ENCODE results near the gene MAL.

DNA sequence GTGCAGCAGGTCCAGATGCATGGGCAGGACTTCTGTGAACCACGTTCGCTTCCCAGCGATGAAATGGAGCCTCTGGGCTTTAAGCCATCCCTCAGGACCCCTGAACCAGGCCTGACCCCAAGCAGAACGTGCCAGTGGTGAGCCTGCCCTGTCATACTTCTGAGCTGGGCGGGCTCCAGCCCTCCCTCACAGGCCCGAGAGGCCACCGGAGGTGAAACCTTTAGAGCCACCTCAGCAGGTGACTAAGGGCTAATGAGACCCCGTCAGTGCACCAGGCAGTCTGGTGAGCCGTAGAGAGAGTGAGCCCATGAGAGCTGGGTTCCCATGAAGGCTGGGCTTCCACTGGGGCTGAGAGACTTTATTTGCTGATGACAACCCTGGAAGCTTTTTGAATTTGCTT lies 8.9 kb upstream of the MAL start:
- TF ChIP-seq EZH2 (IDR thresholded peaks at IDR 0.05; ENCODE audit: low read length, unreplicated experiment) (no peak), CTCF (conservative IDR thresholded peaks at IDR 0.05; ENCODE audit: low read depth, low read length) (no peak)
